ENCODE measurements around the gene COX15. TPM values are rescaled to one million over a fixed set of nuclear protein-coding genes. Genes with fewer than 3 reads are reported as not detected.

COX15 gene
- total and polyA plus RNA-seq, 2 donors (not counting 3 experiments of a cell fraction or from before 2014, with no cell fraction given), result 16.6 to 34.6 TPM

GRCh38 chr10:99765672-99766301, 33.9 kb upstream of the COX15 start:
- Histone ChIP-seq H3K79me2 (ENCODE audit: control insufficient read depth, insufficient read depth, low read length) (no peaks in the 10 kb centered on the region), H3K27ac (ENCODE audit: insufficient read depth, low read depth, low read length) (no peak overlapping the region), H3K9ac (replicated peaks; ENCODE audit: extremely low read depth, insufficient read depth, low read length) (no peak overlapping the region), H3K36me3 (ENCODE audit: control insufficient read depth in 2 of 2, extremely low read depth in 1 of 2, insufficient read depth in 2 of 2, low read length in 2 of 2) (peaks cover 0 to under 1% of the 10 kb centered on the region in 2 experiments), H4K20me1 (replicated peaks; ENCODE audit: control insufficient read depth, extremely low read depth, insufficient read depth, low read length) (no peaks in the 10 kb centered on the region), H3K4me3 (replicated peaks in 1 of 3; ENCODE audit: insufficient read depth in 1 of 3, low read depth in 1 of 3, low read length in 3 of 3) (no peak overlapping the region), H3K27me3 (ENCODE audit: control insufficient read depth in 2 of 2, insufficient read depth in 2 of 2, low read length in 2 of 2) (no peaks in the 10 kb centered on the region), H3K4me1 (ENCODE audit: control insufficient read depth, extremely low read depth, insufficient read depth, low read length) (no peaks in the 10 kb centered on the region), H2AFZ (ENCODE audit: low read depth, low read length) (no peak overlapping the region), H3K9me1 (replicated peaks; ENCODE audit: control insufficient read depth, extremely low read depth, insufficient read depth, low read length) (no peaks in the 10 kb centered on the region), H3K4me2 (ENCODE audit: insufficient read depth, low read length) (no peak overlapping the region), H3K9me3 (replicated peaks; ENCODE audit: control insufficient read depth, insufficient read depth, low read length) (no peaks in the 10 kb centered on the region)
- no peak for FAIRE-seq
- TF ChIP-seq GATA2 (IDR thresholded peaks at IDR 0.05; ENCODE audit: insufficient read depth, insufficient read length, low read depth, low read length), result no peak
- no peak for TF ChIP-seq POLR2AphosphoS5 (IDR thresholded peaks at IDR 0.05; ENCODE audit: insufficient read depth, low read depth, low read length)
- TF ChIP-seq MAX (IDR thresholded peaks at IDR 0.05; ENCODE audit: insufficient read depth, insufficient read length), result no peak
- no peak for TF ChIP-seq POLR2A (IDR thresholded peaks at IDR 0.05; ENCODE audit: low read depth, low read length)
- TF ChIP-seq EZH2 (IDR thresholded peaks at IDR 0.05; ENCODE audit: borderline replicate concordance, low read depth, low read length, severe bottlenecking), result no peak
- TF ChIP-seq CTCF (IDR thresholded peaks at IDR 0.05; ENCODE audit: extremely low read depth in 1 of 2, insufficient read depth in 1 of 2, low read depth in 1 of 2, low read length in 2 of 2), result no peak
- dilution Hi-C loops (cut with MboI; ENCODE audit: extremely low pct_ligation_motif_present, low sequenced_read_pairs) (no loop called here), intact Hi-C loops (cut with micrococcal nuclease) (no loop called here)
- POLR2A ChIA-PET, result no interaction called here
- no TSS peak for BruUV-seq (replicated peaks)
- DNase-seq (ENCODE audit: low read depth, low spot score), result no peak
- CTCF ChIA-PET, result interaction anchor here (1.1 to 1.5 kb wide), 3 partner anchors 10 to 80 kb away, joined by 4 read pairs; no protein-coding TSS in a partner anchor
